Measurements from ENCODE around the gene RPRD1B.

RPRD1B gene

DNA sequence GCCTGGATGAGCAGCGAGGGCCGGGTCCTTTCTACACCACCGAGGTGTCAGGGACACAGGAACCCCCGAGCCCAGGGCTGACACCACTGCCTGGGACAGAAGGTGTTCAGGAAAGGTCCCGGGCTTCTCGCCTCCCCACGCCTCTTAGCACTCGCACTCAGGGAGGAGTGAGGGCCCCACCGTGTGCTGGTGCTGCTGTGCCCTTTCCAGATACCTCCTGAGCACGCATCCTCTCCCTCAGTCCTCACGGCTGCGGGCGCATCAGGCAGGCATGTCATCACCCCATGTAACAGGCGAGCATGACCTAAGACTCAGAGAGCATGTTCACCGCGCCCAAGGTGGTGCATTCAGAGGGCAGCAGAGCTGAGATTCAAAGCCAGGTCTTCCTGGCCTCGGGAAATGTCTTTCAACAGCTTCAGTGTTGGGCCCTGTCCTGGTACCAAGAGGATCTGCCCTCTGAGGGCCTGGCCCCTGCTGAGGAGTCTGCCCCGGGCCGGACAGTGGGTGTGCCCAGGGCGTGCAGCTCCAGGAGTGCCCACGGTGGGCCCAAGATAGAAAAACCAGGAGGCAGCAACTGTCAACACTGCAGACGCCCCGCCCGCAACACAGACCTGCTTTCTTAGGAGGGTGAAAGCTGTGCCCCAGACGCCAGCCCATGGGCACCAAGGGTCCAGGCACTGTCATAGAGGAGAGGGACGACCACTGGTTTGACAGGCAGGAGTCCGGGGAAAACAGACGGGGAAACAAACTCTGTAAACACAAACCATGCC, 102.3 kb downstream of the RPRD1B start:
- DNase-seq (ENCODE audit: low spot score): no peak
- TF ChIP-seq, protein P1, sequence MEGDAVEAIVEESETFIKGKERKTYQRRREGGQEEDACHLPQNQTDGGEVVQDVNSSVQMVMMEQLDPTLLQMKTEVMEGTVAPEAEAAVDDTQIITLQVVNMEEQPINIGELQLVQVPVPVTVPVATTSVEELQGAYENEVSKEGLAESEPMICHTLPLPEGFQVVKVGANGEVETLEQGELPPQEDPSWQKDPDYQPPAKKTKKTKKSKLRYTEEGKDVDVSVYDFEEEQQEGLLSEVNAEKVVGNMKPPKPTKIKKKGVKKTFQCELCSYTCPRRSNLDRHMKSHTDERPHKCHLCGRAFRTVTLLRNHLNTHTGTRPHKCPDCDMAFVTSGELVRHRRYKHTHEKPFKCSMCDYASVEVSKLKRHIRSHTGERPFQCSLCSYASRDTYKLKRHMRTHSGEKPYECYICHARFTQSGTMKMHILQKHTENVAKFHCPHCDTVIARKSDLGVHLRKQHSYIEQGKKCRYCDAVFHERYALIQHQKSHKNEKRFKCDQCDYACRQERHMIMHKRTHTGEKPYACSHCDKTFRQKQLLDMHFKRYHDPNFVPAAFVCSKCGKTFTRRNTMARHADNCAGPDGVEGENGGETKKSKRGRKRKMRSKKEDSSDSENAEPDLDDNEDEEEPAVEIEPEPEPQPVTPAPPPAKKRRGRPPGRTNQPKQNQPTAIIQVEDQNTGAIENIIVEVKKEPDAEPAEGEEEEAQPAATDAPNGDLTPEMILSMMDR (IDR thresholded peaks at IDR 0.05; ENCODE audit: extremely low read depth, missing control alignments): no peak

DNA sequence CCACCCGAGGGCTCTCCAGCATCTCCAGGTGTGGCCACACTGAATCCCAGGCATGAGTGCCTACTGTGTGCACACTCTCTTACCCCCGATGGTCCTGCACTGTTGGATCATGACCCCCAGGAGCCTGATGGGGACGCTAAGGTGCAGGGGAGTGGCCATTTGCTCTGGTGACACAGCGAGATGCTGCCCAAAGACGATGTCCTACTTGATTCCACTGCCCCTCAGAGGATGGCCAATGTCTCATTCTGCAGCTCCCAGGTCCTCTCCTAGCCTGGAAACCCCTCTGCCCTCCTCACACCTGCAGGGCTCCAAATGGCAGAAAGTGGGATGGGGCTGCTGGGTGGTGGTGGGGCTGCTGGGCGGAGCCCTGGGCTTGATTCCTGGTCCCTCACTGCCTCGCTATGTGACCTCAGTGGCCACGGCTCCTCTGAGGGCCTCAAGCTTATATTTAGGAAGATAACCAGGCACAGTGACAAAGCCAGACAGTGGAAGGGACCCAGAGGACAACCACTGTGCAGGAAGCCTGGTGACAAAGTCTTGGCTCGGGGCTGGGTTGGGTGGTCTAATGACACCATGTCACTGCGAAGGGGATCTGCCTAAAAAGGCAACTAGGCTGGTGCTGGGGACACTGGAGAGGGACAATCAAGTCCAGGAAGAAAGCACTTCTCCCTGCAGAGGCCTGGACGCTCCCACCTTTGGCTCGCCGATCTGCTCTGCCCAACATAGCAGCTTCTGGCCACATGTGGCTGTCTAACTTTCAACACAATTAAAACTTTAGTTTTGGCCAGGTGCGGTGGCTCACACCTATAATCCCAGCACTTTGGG, 103.1 kb downstream of the RPRD1B start:
- TF ChIP-seq, protein P1 (IDR thresholded peaks at IDR 0.05; ENCODE audit: extremely low read depth, missing control alignments): no peak
- DNase-seq (ENCODE audit: low spot score): no peak

DNA sequence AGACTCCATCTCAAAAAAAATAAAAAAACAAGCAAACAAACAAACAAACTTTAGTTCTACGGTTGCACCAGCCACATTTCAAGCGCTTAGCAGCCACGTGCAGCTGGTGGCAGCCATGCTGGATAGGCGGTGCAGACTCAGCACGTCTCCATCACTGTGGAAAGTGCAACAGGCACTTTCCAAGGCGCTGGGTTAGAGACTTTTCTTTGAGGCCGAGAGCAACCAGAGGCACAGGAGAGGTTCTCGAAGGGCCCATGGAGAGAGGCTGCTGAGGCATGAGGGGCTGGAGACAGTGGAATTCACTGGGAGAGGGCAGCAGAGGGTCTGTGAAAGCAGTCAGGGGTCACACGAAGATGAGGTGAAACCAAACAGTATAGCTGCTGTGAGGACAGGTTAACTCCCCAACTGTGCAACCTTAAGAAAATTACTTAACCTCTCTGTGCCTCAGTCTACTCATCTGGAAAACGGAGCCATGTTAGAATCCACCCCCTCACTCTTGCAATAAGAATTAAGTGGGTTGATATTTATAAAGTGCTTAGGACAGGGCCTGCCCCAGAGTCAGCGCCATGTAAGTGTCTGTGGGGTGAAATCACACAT, 104.0 kb downstream of the RPRD1B start:
- TF ChIP-seq, protein P1 (IDR thresholded peaks at IDR 0.05; ENCODE audit: extremely low read depth, missing control alignments): no peak
- no peak for DNase-seq (ENCODE audit: low spot score)

DNA sequence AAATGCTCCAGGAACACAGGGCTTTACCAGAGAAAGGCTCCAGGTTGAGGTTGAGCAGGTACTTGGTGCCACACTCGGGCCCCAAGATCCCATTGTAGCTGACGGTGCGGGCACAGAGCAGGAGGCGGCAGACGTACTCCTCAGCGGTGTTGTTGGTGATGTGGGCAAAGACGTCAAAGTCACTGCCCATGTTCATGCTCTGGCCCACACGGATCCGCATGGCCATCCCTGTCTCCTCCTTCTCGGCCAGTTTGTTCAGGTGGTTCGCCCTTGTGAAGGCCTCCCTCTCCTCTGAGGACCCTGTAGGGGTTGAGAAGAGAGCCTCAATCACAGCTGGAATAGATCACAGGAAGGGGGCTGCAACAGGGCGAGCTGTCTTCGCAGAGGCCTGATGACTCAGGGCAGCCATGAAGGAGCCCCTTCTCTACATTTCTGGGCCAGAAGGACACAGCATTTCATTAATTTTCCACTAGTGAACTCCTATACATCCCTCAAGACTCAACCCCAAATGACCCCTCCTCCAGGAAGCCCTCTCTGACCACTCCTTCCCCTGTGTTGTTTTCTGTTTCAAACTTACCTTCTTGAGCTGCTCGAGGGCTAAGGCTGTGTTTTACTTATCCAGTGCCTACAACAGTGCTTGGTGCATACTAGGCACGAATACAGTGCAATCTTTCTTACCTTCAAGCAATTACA, 104.7 kb downstream of the RPRD1B start:
- TF ChIP-seq, protein P1 (IDR thresholded peaks at IDR 0.05; ENCODE audit: extremely low read depth, missing control alignments): no peak
- no peak for DNase-seq (ENCODE audit: low spot score)

DNA sequence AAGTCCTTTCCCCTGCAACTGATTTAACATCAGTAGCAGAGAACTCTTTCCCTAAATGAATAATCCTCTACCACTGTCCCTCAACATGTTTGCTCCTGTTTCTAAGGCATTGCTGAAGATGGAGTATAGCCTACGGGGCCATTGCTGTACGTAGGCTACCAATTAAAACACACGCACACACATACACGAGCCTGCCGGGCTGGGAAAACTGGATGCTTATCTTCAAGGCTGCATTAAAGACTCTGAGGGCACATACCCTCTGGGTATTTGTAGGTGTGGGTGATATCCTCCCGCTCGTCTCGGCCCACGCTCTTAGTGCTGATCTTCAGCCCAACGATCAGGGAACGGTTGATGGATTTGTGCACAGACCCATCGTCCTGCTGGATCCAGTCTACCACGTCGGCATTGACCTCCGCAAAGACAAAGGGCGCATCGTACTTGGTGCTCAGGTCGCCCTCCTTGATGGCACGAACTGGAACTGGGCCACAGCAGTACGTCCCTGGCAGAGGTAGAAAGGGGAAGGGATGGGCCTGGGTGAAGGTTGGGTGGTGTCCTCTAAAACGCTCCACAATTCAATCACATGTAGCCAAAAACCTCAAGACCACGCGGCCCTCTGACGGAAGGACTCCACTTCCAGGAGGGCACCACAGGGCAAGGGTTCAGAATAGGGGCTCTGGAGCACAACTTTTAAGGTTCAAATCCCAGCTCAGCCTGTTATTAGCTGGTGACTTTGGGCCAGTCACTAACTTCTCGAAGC, 105.8 kb downstream of the RPRD1B start:
- no peak for DNase-seq (ENCODE audit: low spot score)
- TF ChIP-seq, protein P1 (IDR thresholded peaks at IDR 0.05; ENCODE audit: extremely low read depth, missing control alignments): no peak

DNA sequence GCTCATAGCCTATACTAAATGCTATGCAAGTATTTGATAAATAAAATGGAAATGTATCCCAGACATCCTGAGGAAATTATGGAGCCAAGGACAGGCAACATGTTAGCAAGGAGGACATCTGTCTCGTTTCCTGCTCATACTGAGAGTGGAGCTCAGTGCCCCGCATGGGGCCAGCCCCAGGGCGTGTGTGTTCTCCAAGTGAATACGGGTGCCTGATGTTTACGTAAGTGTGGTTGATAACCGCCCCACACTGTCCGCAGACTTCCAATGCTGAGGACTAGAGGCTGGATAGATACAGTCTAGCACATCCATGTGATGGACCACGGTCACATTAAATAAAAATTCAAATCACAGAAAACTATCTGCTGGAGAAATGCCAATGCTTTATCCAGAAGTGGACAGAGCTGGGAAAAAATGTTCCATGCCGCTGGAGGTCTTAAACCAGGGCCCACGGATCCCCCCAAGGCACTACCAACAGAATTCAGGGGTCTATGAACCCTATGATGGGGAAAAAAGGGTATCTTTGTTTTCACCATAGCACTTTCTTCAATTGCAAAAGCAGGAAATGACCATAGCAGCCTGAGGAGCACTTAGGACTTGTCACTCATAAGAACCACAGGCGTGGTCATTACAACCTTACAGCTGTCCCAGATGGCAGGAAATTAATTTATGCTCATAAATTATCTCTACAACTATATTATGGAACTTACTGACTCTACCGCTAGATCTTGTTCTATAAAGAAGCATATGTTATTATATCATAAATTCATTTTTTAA, 106.6 kb downstream of the RPRD1B start:
- DNase-seq (ENCODE audit: low spot score): no peak
- TF ChIP-seq, protein P1 (IDR thresholded peaks at IDR 0.05; ENCODE audit: extremely low read depth, missing control alignments): no peak
